Neutrophil (primary cell): ENCODE results near the gene RCN1.

Experiments
- H3K27ac ChIP-seq: fragments of 200-600 bp; sonication (generic); 2 replicates; pipeline ENCODE4 v1.5.1; 2016; ENCODE audit warnings: mild to moderate bottlenecking, moderate library complexity
- H3K27me3 ChIP-seq: fragments of 200-600 bp; sonication (generic); 2 replicates; pipeline ENCODE4 v1.6.0; 2016; ENCODE audit warnings: mild to moderate bottlenecking
- H3K36me3 ChIP-seq: fragments of 200-600 bp; sonication (generic); 2 replicates; pipeline ENCODE4 v1.5.1; 2017
- H3K4me1 ChIP-seq, 2 experiments: fragments of 200-600 bp in 1 of 2; sonication (generic) in 1 of 2; 1 replicate in 1 of 2; 2 replicates in 1 of 2; pipeline versions ENCODE4 v1.5.1 to v1.6.1; 2013 to 2016; ENCODE audit warnings: low read depth in 1 of 2, low read length in 1 of 2, mild to moderate bottlenecking in 1 of 2, moderate library complexity in 1 of 2; ENCODE audit not compliant: control insufficient read depth in 1 of 2, insufficient read depth in 1 of 2
- H3K4me3 ChIP-seq, 2 experiments: fragments of 200-600 bp in 1 of 2; sonication (generic) in 1 of 2; 1 replicate in 1 of 2; 2 replicates in 1 of 2; pipeline ENCODE4 v1.5.1; 2013 to 2016; ENCODE audit warnings: low read depth in 1 of 2, low read length in 1 of 2, mild to moderate bottlenecking in 1 of 2, moderate library complexity in 1 of 2
- H3K9me3 ChIP-seq: fragments of 200-600 bp; sonication (generic); 2 replicates; pipeline ENCODE4 v1.5.1; 2016
- TF ChIP-seq, protein P1 (sequence below): fragments of 200-600 bp; sonication (generic); IDR thresholded peaks from 2 replicates; pipeline ENCODE4 v1.5.1; 2016; ENCODE audit warnings: antibody characterized with exemption

The RCN1 gene

DNA sequence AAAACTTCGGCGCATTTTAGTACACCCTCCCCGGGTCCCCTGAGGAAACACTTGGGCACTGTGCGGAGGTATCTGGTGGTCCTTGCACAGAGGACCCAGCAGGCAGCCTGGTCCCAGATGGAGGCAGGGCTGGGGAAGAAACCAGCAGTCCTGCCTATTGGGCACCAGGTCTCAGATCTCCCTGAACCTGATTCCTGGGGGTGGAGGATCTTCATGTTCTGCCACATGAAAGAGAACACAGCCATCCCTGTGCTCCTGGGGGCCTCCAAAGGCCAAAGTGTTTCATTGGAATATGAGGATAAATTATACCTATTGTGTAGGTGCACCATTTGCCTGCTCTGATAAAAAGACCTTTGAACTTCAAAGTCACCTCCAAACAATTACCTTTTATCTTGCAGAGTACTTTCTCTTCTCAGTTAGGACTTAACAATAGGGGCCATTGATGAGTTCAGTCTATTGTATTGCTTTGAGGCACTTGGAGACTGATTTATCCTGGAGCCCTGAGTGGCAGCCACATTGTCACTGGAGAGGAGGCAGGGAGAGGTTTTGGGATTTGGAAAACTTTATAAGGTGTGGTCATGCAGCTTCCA is 1.8 kb downstream of the RCN1 start:
- peaks cover 5 to 16% of the 10 kb centered on the region in 2 experiments for H3K4me1 ChIP-seq
- no peak overlapping the region for H3K27ac ChIP-seq
- TF ChIP-seq, protein P1, sequence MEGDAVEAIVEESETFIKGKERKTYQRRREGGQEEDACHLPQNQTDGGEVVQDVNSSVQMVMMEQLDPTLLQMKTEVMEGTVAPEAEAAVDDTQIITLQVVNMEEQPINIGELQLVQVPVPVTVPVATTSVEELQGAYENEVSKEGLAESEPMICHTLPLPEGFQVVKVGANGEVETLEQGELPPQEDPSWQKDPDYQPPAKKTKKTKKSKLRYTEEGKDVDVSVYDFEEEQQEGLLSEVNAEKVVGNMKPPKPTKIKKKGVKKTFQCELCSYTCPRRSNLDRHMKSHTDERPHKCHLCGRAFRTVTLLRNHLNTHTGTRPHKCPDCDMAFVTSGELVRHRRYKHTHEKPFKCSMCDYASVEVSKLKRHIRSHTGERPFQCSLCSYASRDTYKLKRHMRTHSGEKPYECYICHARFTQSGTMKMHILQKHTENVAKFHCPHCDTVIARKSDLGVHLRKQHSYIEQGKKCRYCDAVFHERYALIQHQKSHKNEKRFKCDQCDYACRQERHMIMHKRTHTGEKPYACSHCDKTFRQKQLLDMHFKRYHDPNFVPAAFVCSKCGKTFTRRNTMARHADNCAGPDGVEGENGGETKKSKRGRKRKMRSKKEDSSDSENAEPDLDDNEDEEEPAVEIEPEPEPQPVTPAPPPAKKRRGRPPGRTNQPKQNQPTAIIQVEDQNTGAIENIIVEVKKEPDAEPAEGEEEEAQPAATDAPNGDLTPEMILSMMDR: no peak

DNA sequence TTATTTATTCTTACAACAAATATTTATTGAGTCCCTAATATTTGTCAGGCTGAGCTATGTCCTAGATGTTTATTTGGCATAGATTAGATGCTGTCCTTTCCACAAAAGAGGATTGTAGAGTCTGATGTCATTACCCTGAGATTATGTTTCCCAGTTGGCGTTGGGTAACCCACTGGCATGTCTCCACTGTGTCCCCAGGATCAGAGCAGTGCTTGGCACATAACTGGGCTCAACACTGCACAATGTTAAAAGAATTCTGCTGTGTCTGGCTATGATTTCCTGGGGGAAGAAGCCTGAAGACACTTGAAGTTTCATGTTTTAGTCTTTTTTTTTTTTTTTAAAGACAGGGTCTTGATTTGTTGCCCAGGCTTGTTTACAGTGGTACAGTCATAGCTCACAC is 4.0 kb downstream of the RCN1 start:
- no peak overlapping the region for H3K4me3 ChIP-seq
- peaks cover 21% of the 10 kb centered on the region for H3K27me3 ChIP-seq
- H3K36me3 ChIP-seq: no peaks in the 10 kb centered on the region
- peaks cover 5 to 16% of the 10 kb centered on the region in 2 experiments for H3K4me1 ChIP-seq
- TF ChIP-seq, protein P1: no peak
- no peak overlapping the region for H3K27ac ChIP-seq
- H3K9me3 ChIP-seq: no peaks in the 10 kb centered on the region

More for the DNA sequence above, 1.8 kb downstream of the RCN1 start:
- H3K27me3 ChIP-seq: peaks cover 44% of the 10 kb centered on the region
- H3K4me3 ChIP-seq: no peak overlapping the region
- no peaks in the 10 kb centered on the region for H3K36me3 ChIP-seq
- H3K9me3 ChIP-seq: no peaks in the 10 kb centered on the region

DNA sequence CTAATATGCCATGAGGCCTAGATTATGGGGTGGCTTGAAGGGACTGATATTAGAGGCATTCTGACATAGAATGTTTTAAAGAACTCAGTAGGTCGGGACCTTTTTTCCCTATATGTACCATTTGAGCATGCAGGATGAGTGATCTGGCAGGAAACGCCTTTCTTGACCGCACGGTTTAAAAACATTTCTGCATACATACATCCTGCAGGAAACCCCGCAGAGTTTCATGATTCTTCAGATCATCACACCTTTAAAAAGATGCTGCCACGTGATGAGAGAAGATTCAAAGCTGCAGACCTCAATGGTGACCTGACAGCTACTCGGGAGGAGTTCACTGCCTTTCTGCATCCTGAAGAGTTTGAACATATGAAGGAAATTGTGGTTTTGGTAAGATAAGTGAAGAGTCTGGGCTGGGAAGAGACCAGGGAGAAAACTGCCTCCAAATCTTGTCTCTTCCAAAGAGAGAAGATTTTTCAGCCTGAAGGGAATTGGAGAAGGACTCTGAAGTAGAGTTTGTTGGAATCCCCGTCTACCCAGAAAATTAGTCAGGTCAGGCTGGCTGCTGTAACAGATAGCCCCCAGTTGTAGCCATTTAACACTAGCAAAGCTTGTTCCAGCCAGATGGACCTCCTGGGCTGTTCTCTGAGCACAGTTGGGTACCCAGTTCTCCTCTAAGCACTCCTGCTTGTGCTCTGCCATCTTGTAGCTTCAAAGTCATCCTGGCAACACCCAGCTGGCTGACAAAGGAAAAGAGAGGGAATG is 7.4 kb downstream of the RCN1 start:
- Histone ChIP-seq H3K4me3 (no peak overlapping the region), H3K9me3 (no peaks in the 10 kb centered on the region), H3K27ac (no peak overlapping the region), H3K27me3 (no peaks in the 10 kb centered on the region), H3K4me1 (no peaks in the 10 kb centered on the region), H3K36me3 (no peaks in the 10 kb centered on the region)
- TF ChIP-seq, protein P1: no peak

DNA sequence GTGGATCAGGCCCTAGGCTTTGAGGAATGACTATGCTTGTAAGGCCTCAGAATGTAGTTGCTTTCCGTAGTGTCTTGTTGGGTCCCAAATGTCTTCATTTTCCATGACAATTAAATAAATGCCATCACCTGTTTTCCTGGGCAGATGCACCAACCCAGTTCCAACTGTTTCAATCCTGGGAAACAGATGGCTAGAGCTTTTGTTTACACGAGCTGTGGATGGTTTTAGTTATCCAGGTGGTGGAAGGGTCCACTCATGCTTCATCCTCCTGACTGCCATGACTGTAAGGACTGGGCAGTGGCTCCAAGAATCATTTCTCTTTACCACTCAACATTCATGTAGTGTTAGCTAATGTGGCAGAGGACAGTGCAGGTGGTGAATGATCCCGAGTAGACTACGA is 8.6 kb downstream of the RCN1 start:
- Histone ChIP-seq H3K27me3 (no peaks in the 10 kb centered on the region), H3K4me1 (no peaks in the 10 kb centered on the region), H3K9me3 (no peaks in the 10 kb centered on the region), H3K36me3 (no peaks in the 10 kb centered on the region), H3K4me3 (no peak overlapping the region), H3K27ac (no peak overlapping the region)
- TF ChIP-seq, protein P1: no peak

DNA sequence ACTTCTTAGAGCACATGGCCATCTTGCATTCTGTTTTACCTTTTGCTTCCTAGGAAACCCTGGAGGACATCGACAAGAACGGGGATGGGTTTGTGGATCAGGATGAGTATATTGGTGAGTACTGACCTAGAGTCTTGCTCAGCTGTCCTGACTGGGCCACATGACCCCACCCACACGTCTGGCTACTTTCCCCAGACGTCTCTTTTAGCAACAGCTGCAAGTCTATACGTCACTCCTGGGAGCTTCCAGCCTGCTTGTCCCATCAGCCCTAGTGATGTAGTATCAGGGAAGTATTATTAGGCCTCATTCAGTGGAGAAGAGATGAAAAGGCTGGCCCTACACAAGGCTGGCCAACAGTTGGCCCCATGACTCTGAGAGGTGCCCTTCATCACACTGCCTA is 9.6 kb downstream of the RCN1 start:
- H3K9me3 ChIP-seq: no peaks in the 10 kb centered on the region
- H3K36me3 ChIP-seq: no peaks in the 10 kb centered on the region
- no peak overlapping the region for H3K4me3 ChIP-seq
- no peaks in the 10 kb centered on the region for H3K27me3 ChIP-seq
- no peak overlapping the region for H3K27ac ChIP-seq
- H3K4me1 ChIP-seq: no peaks in the 10 kb centered on the region
- TF ChIP-seq, protein P1: no peak
